ENCODE results near the gene PGAM1. TPM values are rescaled to one million over a fixed set of nuclear protein-coding genes. Genes with fewer than 3 reads are reported as not detected.

PGAM1 gene
- total RNA-seq, 1 experiment from 2014 or later: 148 TPM

- no peaks in the 10 kb centered on the region for H3K4me1 Mint-ChIP-seq (ENCODE audit: low read depth, unreplicated experiment)
- CTCF ChIA-PET: interaction anchor here (0.6 to 1.8 kb wide), 2 partner anchors 26 to 63 kb away, joined by 3 to 6 read pairs; partner anchors contain the start of gene RRP12
- no peaks in the 10 kb centered on the region for H3K9me3 Mint-ChIP-seq (ENCODE audit: low read depth, unreplicated experiment)
- peak overlapping the region; percentile 86 for H3K4me3 Mint-ChIP-seq (ENCODE audit: low read depth, unreplicated experiment)
- peak overlapping the region; percentile 83 for H3K27ac Mint-ChIP-seq (ENCODE audit: unreplicated experiment)
- no TSS peak for BruUV-seq (replicated peaks)
- TF ChIP-seq CTCF (IDR thresholded peaks at IDR 0.05; ENCODE audit: unreplicated experiment): no peak
- intact Hi-C loops (cut with micrococcal nuclease; ENCODE audit: unreplicated experiment): loop anchor here (2.0 kb wide), 1 partner anchor 20 kb away; no protein-coding TSS in a partner anchor
- no peak for DNase-seq
- no peaks in the 10 kb centered on the region for H3K27me3 Mint-ChIP-seq (ENCODE audit: unreplicated experiment)
- H3K36me3 Mint-ChIP-seq (ENCODE audit: insufficient read depth, unreplicated experiment): peaks cover 42% of the 10 kb centered on the region
Observed at GRCh38 chr10:97426776-97427570, 982 bp downstream of the PGAM1 start.

GRCh38 chr10:97427571-97428179, 1.7 kb downstream of the PGAM1 start:
- CTCF ChIA-PET: interaction anchor here (0.6 to 1.8 kb wide), 2 partner anchors 26 to 64 kb away, joined by 3 to 6 read pairs; partner anchors contain the start of gene RRP12
- peaks cover 45% of the 10 kb centered on the region for H3K36me3 Mint-ChIP-seq (ENCODE audit: insufficient read depth, unreplicated experiment)
- no peaks in the 10 kb centered on the region for H3K4me1 Mint-ChIP-seq (ENCODE audit: low read depth, unreplicated experiment)
- no peaks in the 10 kb centered on the region for H3K9me3 Mint-ChIP-seq (ENCODE audit: low read depth, unreplicated experiment)
- peak overlapping the region; percentile 86 for H3K4me3 Mint-ChIP-seq (ENCODE audit: low read depth, unreplicated experiment)
- H3K27ac Mint-ChIP-seq (ENCODE audit: unreplicated experiment): no peak overlapping the region
- peak; percentile 19 for DNase-seq
- TSS peak; percentile 51 for BruUV-seq (replicated peaks)
- intact Hi-C loops (cut with micrococcal nuclease; ENCODE audit: unreplicated experiment): loop anchor here (2.0 kb wide), 1 partner anchor 21 kb away; no protein-coding TSS in a partner anchor
- TF ChIP-seq CTCF (IDR thresholded peaks at IDR 0.05; ENCODE audit: unreplicated experiment): no peak
- H3K27me3 Mint-ChIP-seq (ENCODE audit: unreplicated experiment): no peaks in the 10 kb centered on the region

- H3K9me3 Mint-ChIP-seq (ENCODE audit: low read depth, unreplicated experiment): no peaks in the 10 kb centered on the region
- CTCF ChIA-PET: no interaction called here
- no peak for TF ChIP-seq CTCF (IDR thresholded peaks at IDR 0.05; ENCODE audit: unreplicated experiment)
- H3K4me3 Mint-ChIP-seq (ENCODE audit: low read depth, unreplicated experiment): peak overlapping the region; percentile 86
- H3K27me3 Mint-ChIP-seq (ENCODE audit: unreplicated experiment): no peaks in the 10 kb centered on the region
- H3K4me1 Mint-ChIP-seq (ENCODE audit: low read depth, unreplicated experiment): no peaks in the 10 kb centered on the region
- no TSS peak for BruUV-seq (replicated peaks)
- H3K27ac Mint-ChIP-seq (ENCODE audit: unreplicated experiment): no peak overlapping the region
- DNase-seq: no peak
- peaks cover 48% of the 10 kb centered on the region for H3K36me3 Mint-ChIP-seq (ENCODE audit: insufficient read depth, unreplicated experiment)
- intact Hi-C loops (cut with micrococcal nuclease; ENCODE audit: unreplicated experiment): no loop called here
Observed at GRCh38 chr10:97428572-97428981, 2.6 kb downstream of the PGAM1 start.

- Mint-ChIP-seq H3K9me3 (ENCODE audit: low read depth, unreplicated experiment) (no peaks in the 10 kb centered on the region), H3K36me3 (ENCODE audit: insufficient read depth, unreplicated experiment) (peaks cover 34% of the 10 kb centered on the region), H3K4me1 (ENCODE audit: low read depth, unreplicated experiment) (no peaks in the 10 kb centered on the region), H3K27me3 (ENCODE audit: unreplicated experiment) (no peaks in the 10 kb centered on the region), H3K4me3 (ENCODE audit: low read depth, unreplicated experiment) (no peak overlapping the region), H3K27ac (ENCODE audit: unreplicated experiment) (no peak overlapping the region)
- TF ChIP-seq CTCF (IDR thresholded peaks at IDR 0.05; ENCODE audit: unreplicated experiment): no peak
- no TSS peak for BruUV-seq (replicated peaks)
- intact Hi-C loops (cut with micrococcal nuclease; ENCODE audit: unreplicated experiment): no loop called here
- CTCF ChIA-PET: no interaction called here
- DNase-seq: no peak
Observed at GRCh38 chr10:97434055-97434454, 8.1 kb downstream of the PGAM1 start.

Data from Calu3 (cell line).